Liver (tissue), 3 donors: ENCODE data around the gene IGF2R.

Experiments used
- GABPA ChIP-seq, 2 donors: IDR thresholded peaks in 1 of 2; conservative IDR thresholded peaks in 1 of 2; 2 replicates each; pipeline ENCODE4 v1.6.1; 2016; ENCODE audit warnings: antibody characterized with exemption in 2 of 2, mild to moderate bottlenecking in 1 of 2, moderate library complexity in 1 of 2
- RAD21 ChIP-seq, 2 donors: IDR thresholded peaks; 2 replicates each; pipeline ENCODE4 v1.6.1; 2016; ENCODE audit warnings: antibody characterized with exemption in 2 of 2, mild to moderate bottlenecking in 2 of 2
- TAF1 ChIP-seq: conservative IDR thresholded peaks from 2 replicates; pipeline ENCODE4 v1.6.1; 2016; ENCODE audit warnings: antibody characterized with exemption, mild to moderate bottlenecking
- TF ChIP-seq, protein P1 (sequence below): fragments of 150-350 bp; IDR thresholded peaks from 2 replicates; pipeline ENCODE4 v1.5.1; 2017; ENCODE audit warnings: improper control_type of control experiment, low read depth, low read length; ENCODE audit not compliant: missing input control
- TF ChIP-seq, protein P2 (sequence below): IDR thresholded peaks from 2 replicates; pipeline ENCODE4 v1.6.1; 2016; ENCODE audit warnings: antibody characterized with exemption
- donor health status: healthy.
- donor health status: healthy.

DNA sequence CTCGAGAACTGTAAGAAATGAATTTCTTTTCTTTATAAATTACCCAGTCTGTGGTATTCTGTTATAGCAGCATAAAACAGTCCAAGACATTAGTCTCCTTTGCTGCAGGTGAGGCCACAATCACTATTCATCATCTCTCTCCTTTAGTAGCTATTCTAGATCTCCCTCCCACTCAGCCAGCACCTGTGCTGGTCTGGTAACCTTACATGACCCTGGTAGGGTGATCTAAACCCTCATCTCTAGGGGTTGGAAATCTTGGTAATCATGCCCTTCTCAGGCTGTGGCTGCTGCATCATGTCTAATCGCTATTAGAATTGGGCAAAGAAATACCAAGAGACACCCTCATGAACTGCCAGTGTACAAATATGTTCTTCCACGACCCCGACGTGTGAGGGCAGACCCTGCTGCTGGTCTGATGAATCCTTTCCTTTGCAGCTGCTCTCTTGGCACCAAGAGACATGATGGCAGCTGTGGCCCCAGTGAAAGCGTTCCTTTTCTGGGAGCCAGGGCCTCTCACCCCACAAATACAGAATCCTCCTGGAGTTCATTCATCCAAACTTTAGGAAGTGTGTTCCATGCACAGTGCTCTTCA, 23.0 kb upstream of the IGF2R start:
- TF ChIP-seq, protein P1, sequence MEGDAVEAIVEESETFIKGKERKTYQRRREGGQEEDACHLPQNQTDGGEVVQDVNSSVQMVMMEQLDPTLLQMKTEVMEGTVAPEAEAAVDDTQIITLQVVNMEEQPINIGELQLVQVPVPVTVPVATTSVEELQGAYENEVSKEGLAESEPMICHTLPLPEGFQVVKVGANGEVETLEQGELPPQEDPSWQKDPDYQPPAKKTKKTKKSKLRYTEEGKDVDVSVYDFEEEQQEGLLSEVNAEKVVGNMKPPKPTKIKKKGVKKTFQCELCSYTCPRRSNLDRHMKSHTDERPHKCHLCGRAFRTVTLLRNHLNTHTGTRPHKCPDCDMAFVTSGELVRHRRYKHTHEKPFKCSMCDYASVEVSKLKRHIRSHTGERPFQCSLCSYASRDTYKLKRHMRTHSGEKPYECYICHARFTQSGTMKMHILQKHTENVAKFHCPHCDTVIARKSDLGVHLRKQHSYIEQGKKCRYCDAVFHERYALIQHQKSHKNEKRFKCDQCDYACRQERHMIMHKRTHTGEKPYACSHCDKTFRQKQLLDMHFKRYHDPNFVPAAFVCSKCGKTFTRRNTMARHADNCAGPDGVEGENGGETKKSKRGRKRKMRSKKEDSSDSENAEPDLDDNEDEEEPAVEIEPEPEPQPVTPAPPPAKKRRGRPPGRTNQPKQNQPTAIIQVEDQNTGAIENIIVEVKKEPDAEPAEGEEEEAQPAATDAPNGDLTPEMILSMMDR, result no peak
- TF ChIP-seq RAD21 (IDR thresholded peaks at IDR 0.05) (no peak), GABPA (IDR thresholded peaks at IDR 0.05 in 1 of 2, conservative IDR thresholded peaks at IDR 0.05 in 1 of 2) (no peak), TAF1 (no peak)
- TF ChIP-seq, protein P2, sequence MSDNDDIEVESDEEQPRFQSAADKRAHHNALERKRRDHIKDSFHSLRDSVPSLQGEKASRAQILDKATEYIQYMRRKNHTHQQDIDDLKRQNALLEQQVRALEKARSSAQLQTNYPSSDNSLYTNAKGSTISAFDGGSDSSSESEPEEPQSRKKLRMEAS, result no peak
